Measurements from ENCODE around the gene GPR176.
"Not testable (repeated sequence)": the region's sequence is repeated elsewhere in the genome, so short reads cannot be mapped to it uniquely, and the experiment has no call there.

Gene GPR176

DNA sequence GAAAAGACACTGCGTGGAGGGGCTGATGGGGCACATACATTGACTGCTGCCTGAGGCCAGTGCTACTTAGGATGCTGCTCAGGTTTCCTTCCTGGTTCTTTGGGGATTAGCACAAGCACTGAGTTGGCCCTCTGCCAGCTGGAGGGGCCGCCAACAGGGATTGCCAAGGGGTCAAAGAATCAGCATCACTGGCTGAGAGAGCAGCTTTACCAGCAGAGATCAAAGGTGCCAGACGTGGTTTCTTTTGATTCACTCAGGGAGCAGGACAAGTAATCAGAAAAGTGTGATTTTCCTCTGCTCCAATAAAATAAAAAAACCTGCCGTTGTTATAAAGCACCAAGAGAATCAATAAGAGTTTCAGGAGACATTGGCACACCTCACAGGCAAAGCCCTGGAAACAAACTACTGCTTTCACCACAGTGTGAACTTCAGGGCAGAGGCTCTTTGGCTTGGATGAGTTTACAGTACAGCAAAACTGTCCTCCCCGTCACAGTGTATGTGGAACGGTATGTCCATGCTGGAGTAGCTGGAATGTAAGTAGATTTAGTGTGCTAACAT, 91.6 kb downstream of the GPR176 start:
- Histone ChIP-seq H3K9me3 (replicated peaks; ENCODE audit: low read length) (no peaks in the 10 kb centered on the region), H3K4me3 (ENCODE audit: low read length) (no peak overlapping the region), H3K9ac (ENCODE audit: low read depth, low read length) (peak overlapping the region; percentile 19), H3K4me1 (ENCODE audit: control insufficient read depth, insufficient read depth, low read length) (peaks cover 38% of the 10 kb centered on the region), H3K36me3 (ENCODE audit: insufficient read depth, low read length) (peaks cover 5% of the 10 kb centered on the region), H3K27me3 (ENCODE audit: control insufficient read depth, insufficient read depth, low read length) (no peaks in the 10 kb centered on the region), H3K4me2 (ENCODE audit: low read length) (peak overlapping the region; percentile 61)

- Histone ChIP-seq H3K9ac (ENCODE audit: low read depth, low read length) (no peak overlapping the region), H3K27me3 (ENCODE audit: control insufficient read depth, insufficient read depth, low read length) (no peaks in the 10 kb centered on the region), H3K4me1 (ENCODE audit: control insufficient read depth, insufficient read depth, low read length) (peaks cover 28% of the 10 kb centered on the region)
These were observed 93.1 kb downstream of the GPR176 start for GRCh38 chr15:39826975-39827374.

DNA sequence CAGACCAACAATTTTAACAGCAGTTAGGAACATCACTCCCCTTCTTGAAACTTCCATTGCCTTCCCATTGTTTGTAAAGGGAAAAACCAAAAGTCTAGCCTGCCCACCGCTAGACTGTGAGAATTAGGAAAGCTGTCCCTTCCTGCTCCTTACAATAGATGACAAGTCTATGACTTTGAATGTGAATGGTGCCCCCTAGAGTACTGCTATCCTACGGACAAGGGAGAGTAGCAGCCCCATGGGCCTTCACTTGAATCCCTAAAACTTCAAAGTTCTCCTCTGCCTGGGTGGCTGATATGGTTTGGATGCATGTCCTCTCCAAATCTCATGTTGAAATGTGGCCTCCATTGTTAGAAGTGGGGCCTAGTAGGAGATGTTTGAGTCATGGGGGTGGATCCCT, 96.4 kb downstream of the GPR176 start:
- H3K4me2 ChIP-seq (ENCODE audit: low read length) = no peak overlapping the region
- no peak overlapping the region for H3K4me3 ChIP-seq (ENCODE audit: low read length)
- H3K36me3 ChIP-seq (ENCODE audit: insufficient read depth, low read length) = peaks cover 5% of the 10 kb centered on the region
- H3K27me3 ChIP-seq (ENCODE audit: control insufficient read depth, insufficient read depth, low read length) = no peaks in the 10 kb centered on the region
- H3K4me1 ChIP-seq (ENCODE audit: control insufficient read depth, insufficient read depth, low read length) = peaks cover 24% of the 10 kb centered on the region
- no peaks in the 10 kb centered on the region for H3K9me3 ChIP-seq (replicated peaks; ENCODE audit: low read length)
- no peak overlapping the region for H3K9ac ChIP-seq (ENCODE audit: low read depth, low read length)

More at GRCh38 chr15:39826975-39827374, 93.1 kb downstream of the GPR176 start:
- Histone ChIP-seq H3K4me2 (ENCODE audit: low read length) (no peak overlapping the region), H3K36me3 (ENCODE audit: insufficient read depth, low read length) (peaks cover 5% of the 10 kb centered on the region), H3K9me3 (replicated peaks; ENCODE audit: low read length) (no peaks in the 10 kb centered on the region), H3K4me3 (ENCODE audit: low read length) (no peak overlapping the region)

DNA sequence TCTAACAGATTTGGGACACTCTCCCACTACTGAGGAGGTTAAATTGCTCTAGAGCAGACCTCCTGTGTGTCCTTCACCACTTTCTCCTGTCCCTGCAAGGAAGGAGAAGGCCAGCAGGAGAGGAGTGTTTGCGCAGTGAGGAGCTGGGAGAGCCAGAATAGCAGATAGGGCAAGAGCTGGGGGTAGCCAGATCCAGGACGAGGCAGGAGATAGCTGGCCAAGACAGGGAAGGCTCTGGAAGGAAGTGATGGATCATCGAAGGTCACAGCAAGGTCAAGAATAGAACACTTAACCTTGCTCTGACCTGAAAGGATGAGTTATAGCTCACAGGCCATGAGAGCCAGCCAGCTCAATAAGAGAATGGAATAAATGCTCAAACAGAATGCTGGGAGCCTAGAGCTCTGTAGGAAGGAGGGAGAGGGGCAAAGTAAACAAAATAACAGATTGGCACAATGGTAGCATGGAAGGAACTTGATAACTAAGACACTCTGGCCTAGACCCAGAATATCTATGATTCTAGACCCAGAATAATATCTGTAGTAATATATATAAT, 99.9 kb downstream of the GPR176 start:
- H3K27me3 ChIP-seq (ENCODE audit: control insufficient read depth, insufficient read depth, low read length) = no peaks in the 10 kb centered on the region
- H3K9me3 ChIP-seq (replicated peaks; ENCODE audit: low read length) = no peaks in the 10 kb centered on the region
- H3K4me1 ChIP-seq (ENCODE audit: control insufficient read depth, insufficient read depth, low read length) = peaks cover 10% of the 10 kb centered on the region
- H3K4me2 ChIP-seq (ENCODE audit: low read length) = no peak overlapping the region
- no peak overlapping the region for H3K9ac ChIP-seq (ENCODE audit: low read depth, low read length)
- H3K4me3 ChIP-seq (ENCODE audit: low read length) = no peak overlapping the region
- H3K36me3 ChIP-seq (ENCODE audit: insufficient read depth, low read length) = peaks cover 5% of the 10 kb centered on the region

DNA sequence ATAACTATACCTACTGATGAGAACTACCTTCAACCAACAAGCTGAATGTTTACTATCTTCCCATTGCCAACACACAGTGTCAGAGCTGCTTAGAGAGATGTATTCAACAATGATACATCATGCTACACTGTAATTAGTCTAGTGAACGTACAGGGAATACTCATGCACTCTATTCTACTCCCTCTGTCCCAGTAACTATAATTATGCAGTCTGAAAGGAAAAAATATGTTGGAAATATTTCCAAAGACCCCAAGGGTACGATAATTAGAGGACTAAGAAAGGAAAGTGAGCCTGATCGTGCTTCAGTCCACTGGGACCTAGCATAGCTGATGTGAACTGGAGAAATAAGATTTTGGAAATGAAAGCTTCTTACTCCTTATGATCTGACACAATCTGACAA, 100.5 kb downstream of the GPR176 start:
- H3K4me1 ChIP-seq (ENCODE audit: control insufficient read depth, insufficient read depth, low read length) = peaks cover 10% of the 10 kb centered on the region

DNA sequence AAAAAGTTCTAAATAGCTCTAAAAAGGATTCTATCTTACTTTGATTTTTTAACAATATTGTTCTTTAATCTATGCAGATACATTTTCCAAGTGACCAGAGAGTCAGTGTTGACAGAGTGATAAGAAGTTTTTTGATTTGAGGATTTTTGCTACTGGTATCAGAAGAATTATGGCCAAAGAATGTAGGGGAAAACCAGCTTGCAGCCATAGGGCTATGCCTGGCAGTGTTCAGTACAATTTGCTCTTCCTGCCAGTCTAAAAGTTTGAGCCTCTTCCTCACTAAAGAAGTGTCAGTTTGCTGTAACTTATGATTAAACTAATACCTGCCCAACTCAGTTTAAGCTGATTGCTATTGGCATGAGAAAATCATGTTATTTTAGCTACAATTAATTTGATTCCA, 102.2 kb downstream of the GPR176 start:
- Histone ChIP-seq H3K4me3 (ENCODE audit: low read length) (no peak overlapping the region), H3K36me3 (ENCODE audit: insufficient read depth, low read length) (no peaks in the 10 kb centered on the region), H3K9ac (ENCODE audit: low read depth, low read length) (no peak overlapping the region), H3K27me3 (ENCODE audit: control insufficient read depth, insufficient read depth, low read length) (no peaks in the 10 kb centered on the region), H3K4me2 (ENCODE audit: low read length) (no peak overlapping the region), H3K4me1 (ENCODE audit: control insufficient read depth, insufficient read depth, low read length) (peaks cover 10% of the 10 kb centered on the region), H3K9me3 (replicated peaks; ENCODE audit: low read length) (no peaks in the 10 kb centered on the region)

More for the DNA sequence above, 100.5 kb downstream of the GPR176 start:
- Histone ChIP-seq H3K9ac (ENCODE audit: low read depth, low read length) (no peak overlapping the region), H3K9me3 (replicated peaks; ENCODE audit: low read length) (no peaks in the 10 kb centered on the region), H3K27me3 (ENCODE audit: control insufficient read depth, insufficient read depth, low read length) (no peaks in the 10 kb centered on the region), H3K36me3 (ENCODE audit: insufficient read depth, low read length) (peaks cover 5% of the 10 kb centered on the region), H3K4me2 (ENCODE audit: low read length) (no peak overlapping the region), H3K4me3 (ENCODE audit: low read length) (no peak overlapping the region)

DNA sequence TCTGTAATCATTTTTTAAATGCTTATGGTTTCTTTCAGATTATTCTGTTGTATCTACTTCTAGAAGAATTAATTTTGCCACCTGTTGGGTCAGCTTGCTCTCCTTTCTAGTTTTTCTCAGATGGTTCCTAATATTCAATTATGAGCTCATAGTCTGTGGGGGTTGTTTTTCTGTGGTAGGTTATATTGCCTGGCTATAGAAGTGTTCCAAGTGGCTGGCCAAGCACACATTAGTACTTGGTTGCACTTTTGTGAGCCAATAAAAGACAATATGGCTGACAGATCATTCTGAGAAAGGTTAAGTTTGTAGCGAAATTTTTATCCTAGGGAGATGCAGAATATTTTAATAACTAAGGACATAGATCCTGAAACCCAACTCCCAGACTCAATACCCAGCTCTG, 105.6 kb downstream of the GPR176 start:
- H3K9me3 ChIP-seq (replicated peaks; ENCODE audit: low read length) = no peaks in the 10 kb centered on the region
- H3K4me2 ChIP-seq (ENCODE audit: low read length) = no peak overlapping the region
- H3K27me3 ChIP-seq (ENCODE audit: control insufficient read depth, insufficient read depth, low read length) = no peaks in the 10 kb centered on the region
- H3K9ac ChIP-seq (ENCODE audit: low read depth, low read length) = no peak overlapping the region
- H3K4me1 ChIP-seq (ENCODE audit: control insufficient read depth, insufficient read depth, low read length) = no peaks in the 10 kb centered on the region
- H3K36me3 ChIP-seq (ENCODE audit: insufficient read depth, low read length) = no peaks in the 10 kb centered on the region
- H3K4me3 ChIP-seq (ENCODE audit: low read length) = no peak overlapping the region

- not testable (repeated sequence) for H3K4me3 ChIP-seq (ENCODE audit: low read length); H3K9ac ChIP-seq (ENCODE audit: low read depth, low read length); H3K36me3 ChIP-seq (ENCODE audit: insufficient read depth, low read length); H3K4me2 ChIP-seq (ENCODE audit: low read length); H3K9me3 ChIP-seq (replicated peaks; ENCODE audit: low read length); H3K27me3 ChIP-seq (ENCODE audit: control insufficient read depth, insufficient read depth, low read length); H3K4me1 ChIP-seq (ENCODE audit: control insufficient read depth, insufficient read depth, low read length)
These were observed 107.4 kb downstream of the GPR176 start for GRCh38 chr15:39812651-39813050.

DNA sequence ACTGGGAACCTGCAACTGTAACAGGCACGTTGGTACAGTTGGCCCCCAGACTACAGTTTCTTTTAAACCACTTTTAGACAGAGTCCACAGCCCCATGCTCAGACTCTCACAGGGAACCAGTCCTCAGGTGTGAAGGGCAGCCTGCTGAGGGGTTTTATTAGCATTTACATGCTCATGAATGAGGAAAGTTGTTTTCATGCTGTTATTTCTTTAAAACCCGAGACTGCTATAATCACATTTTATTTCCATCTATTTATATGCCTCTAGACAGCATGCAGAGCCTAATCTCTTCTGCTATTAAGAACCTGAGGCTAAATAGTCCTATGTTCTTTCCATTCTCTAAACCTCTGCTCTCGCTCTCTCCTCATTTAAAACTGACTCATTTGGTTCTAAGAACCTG, 111.2 kb downstream of the GPR176 start:
- peaks cover 14% of the 10 kb centered on the region for H3K36me3 ChIP-seq (ENCODE audit: insufficient read depth, low read length)
- H3K27me3 ChIP-seq (ENCODE audit: control insufficient read depth, insufficient read depth, low read length) = no peaks in the 10 kb centered on the region
- H3K4me2 ChIP-seq (ENCODE audit: low read length) = no peak overlapping the region
- no peak overlapping the region for H3K4me3 ChIP-seq (ENCODE audit: low read length)
- H3K9ac ChIP-seq (ENCODE audit: low read depth, low read length) = no peak overlapping the region
- H3K4me1 ChIP-seq (ENCODE audit: control insufficient read depth, insufficient read depth, low read length) = no peaks in the 10 kb centered on the region
- no peaks in the 10 kb centered on the region for H3K9me3 ChIP-seq (replicated peaks; ENCODE audit: low read length)

DNA sequence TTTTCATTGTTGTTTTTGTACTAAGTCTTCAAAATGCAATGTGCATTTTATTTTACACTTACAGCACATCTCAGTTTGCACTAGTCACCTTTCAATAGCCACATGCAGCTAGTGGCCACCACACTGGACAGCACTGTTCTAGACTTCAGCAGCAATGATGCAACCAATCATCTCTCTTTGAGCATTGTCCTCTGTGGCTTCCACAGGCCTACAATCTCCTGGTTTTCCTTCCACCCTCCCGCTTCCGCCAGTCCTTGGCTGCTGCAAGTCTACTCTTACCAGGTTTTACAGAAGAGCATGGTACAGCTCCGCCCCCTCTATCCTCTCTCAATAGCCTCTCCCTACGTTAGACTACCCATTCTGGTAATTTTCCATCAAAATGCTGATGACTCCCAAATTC, 112.3 kb downstream of the GPR176 start:
- Histone ChIP-seq H3K27me3 (ENCODE audit: control insufficient read depth, insufficient read depth, low read length) (no peaks in the 10 kb centered on the region), H3K36me3 (ENCODE audit: insufficient read depth, low read length) (peaks cover 18% of the 10 kb centered on the region), H3K9ac (ENCODE audit: low read depth, low read length) (no peak overlapping the region), H3K4me1 (ENCODE audit: control insufficient read depth, insufficient read depth, low read length) (no peaks in the 10 kb centered on the region), H3K4me3 (ENCODE audit: low read length) (no peak overlapping the region), H3K4me2 (ENCODE audit: low read length) (no peak overlapping the region), H3K9me3 (replicated peaks; ENCODE audit: low read length) (no peaks in the 10 kb centered on the region)

GRCh38 chr15:39804026-39804425, 116.0 kb downstream of the GPR176 start:
- Histone ChIP-seq H3K9me3 (replicated peaks; ENCODE audit: low read length) (no peaks in the 10 kb centered on the region), H3K9ac (ENCODE audit: low read depth, low read length) (no peak overlapping the region), H3K36me3 (ENCODE audit: insufficient read depth, low read length) (peaks cover 42% of the 10 kb centered on the region), H3K4me1 (ENCODE audit: control insufficient read depth, insufficient read depth, low read length) (no peaks in the 10 kb centered on the region), H3K4me3 (ENCODE audit: low read length) (no peak overlapping the region), H3K4me2 (ENCODE audit: low read length) (no peak overlapping the region), H3K27me3 (ENCODE audit: control insufficient read depth, insufficient read depth, low read length) (no peaks in the 10 kb centered on the region)

DNA sequence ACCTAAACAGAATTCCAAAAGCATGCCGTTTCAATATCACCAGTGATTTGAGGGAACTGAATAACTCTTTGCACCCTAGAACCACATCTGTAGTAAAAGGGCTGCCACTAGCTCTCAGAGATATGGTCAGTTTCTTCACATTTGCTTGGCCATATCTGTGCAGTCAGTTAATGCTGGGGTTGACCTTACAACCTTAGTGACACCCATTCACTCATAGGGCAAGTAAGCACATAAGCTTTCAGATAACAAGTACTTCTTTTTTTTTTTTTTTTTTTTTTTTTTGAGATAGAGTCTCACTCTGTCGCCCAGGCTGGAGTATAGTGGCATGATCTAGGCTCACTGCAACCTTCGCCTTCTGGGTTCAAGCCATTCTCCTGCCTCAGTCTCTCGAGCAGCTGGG, 117.0 kb downstream of the GPR176 start:
- Histone ChIP-seq H3K27me3 (ENCODE audit: control insufficient read depth, insufficient read depth, low read length) (no peaks in the 10 kb centered on the region), H3K4me2 (ENCODE audit: low read length) (no peak overlapping the region), H3K9ac (ENCODE audit: low read depth, low read length) (no peak overlapping the region), H3K36me3 (ENCODE audit: insufficient read depth, low read length) (peaks cover 50% of the 10 kb centered on the region), H3K4me3 (ENCODE audit: low read length) (no peak overlapping the region), H3K4me1 (ENCODE audit: control insufficient read depth, insufficient read depth, low read length) (no peaks in the 10 kb centered on the region), H3K9me3 (replicated peaks; ENCODE audit: low read length) (no peaks in the 10 kb centered on the region)
